ENCODE measurements around the gene ARFGEF3. TPM values are rescaled to one million over a fixed set of nuclear protein-coding genes. Genes with fewer than 3 reads are reported as not detected.
"Not testable (repeated sequence)": the region's sequence is repeated elsewhere in the genome, so short reads cannot be mapped to it uniquely, and the experiment has no call there.

Gene ARFGEF3
- not detected for total RNA-seq
- not detected for polyA plus RNA-seq
- total RNA-seq, result 0 to 2.5 (median 0.66) reads per million in 6 experiments

GRCh38 chr6:138161338-138162110 lies at the start of gene ARFGEF3:
Gene ARFGEF3 (plus strand): TSS chr6:138161939. CDS start chr6:138162087, 148 bp downstream.
- POLR2A ChIA-PET, result no interaction called here
- Mint-ChIP-seq H3K4me1 (peaks cover 6 to 16% (median 12%) of the 10 kb centered on the region in 4 donors), H3K27ac (no peak within 1 kb of the TSS), H3K9me3 (no peaks in the 10 kb centered on the region), H3K27me3 (peaks cover 44 to 65% (median 57%) of the 10 kb centered on the region in 5 donors), H3K36me3 (peaks cover 0 to 2% (median 0%) of the 10 kb centered on the region in 3 donors), H3K4me3 (peak within 1 kb of the TSS; percentile 61 to 79 (median 72))
- DNase-seq, result peak in 7 of 10 donors; percentile 3 to 32 (median 21)
- ATAC-seq, result peak; percentile 80 to 93

- no peak for DNase-seq
Observed at GRCh38 chr6:138113588-138114210, 48.0 kb upstream of the ARFGEF3 start.

GRCh38 chr6:138115201-138115600 lies 46.5 kb upstream of the ARFGEF3 start:
- H3K27me3 Mint-ChIP-seq, result peaks cover 17 to 22% (median 21%) of the 10 kb centered on the region in 5 donors
- H3K4me1 Mint-ChIP-seq, result peaks cover 4 to 7% (median 6%) of the 10 kb centered on the region in 4 donors
- POLR2A ChIA-PET, result no interaction called here

More at GRCh38 chr6:138113588-138114210, 48.0 kb upstream of the ARFGEF3 start:
- ATAC-seq, result no peak
- Mint-ChIP-seq H3K4me3 (no peak overlapping the region), H3K36me3 (no peaks in the 10 kb centered on the region), H3K4me1 (peaks cover 7 to 12% (median 9%) of the 10 kb centered on the region in 4 donors), H3K27me3 (peaks cover 16 to 29% (median 22%) of the 10 kb centered on the region in 5 donors), H3K9me3 (no peaks in the 10 kb centered on the region), H3K27ac (no peak overlapping the region)
- POLR2A ChIA-PET, result interaction anchor here (0.6 to 0.7 kb wide), 3 partner anchors 300 to 650 kb away, joined by 3 to 4 read pairs (median 3); no protein-coding TSS in a partner anchor

GRCh38 chr6:138115877-138116660 lies 45.7 kb upstream of the ARFGEF3 start:
- DNase-seq (peak in 8 of 10 donors; percentile 13 to 75 (median 51)), ATAC-seq (peak; percentile 89 to 96)
- H3K4me3 Mint-ChIP-seq, result no peak overlapping the region
- no peaks in the 10 kb centered on the region for H3K9me3 Mint-ChIP-seq
- H3K27me3 Mint-ChIP-seq, result peaks cover 17 to 22% (median 19%) of the 10 kb centered on the region in 5 donors
- POLR2A ChIA-PET, result interaction anchor here (0.7 kb wide), 1 partner anchor 1139 kb away, joined by 6 read pairs; no protein-coding TSS in a partner anchor
- H3K4me1 Mint-ChIP-seq, result peaks cover 4 to 7% (median 6%) of the 10 kb centered on the region in 4 donors
- no peaks in the 10 kb centered on the region for H3K36me3 Mint-ChIP-seq
- H3K27ac Mint-ChIP-seq, result no peak overlapping the region

More at GRCh38 chr6:138115201-138115600, 46.5 kb upstream of the ARFGEF3 start:
- Mint-ChIP-seq H3K9me3 (no peaks in the 10 kb centered on the region), H3K27ac (no peak overlapping the region), H3K4me3 (no peak overlapping the region), H3K36me3 (no peaks in the 10 kb centered on the region)
- DNase-seq, result no peak
- no peak for ATAC-seq

- POLR2A ChIA-PET, result interaction anchor here (0.7 kb wide), 1 partner anchor 1140 kb away, joined by 6 read pairs; no protein-coding TSS in a partner anchor
- no peak overlapping the region for H3K4me3 Mint-ChIP-seq
Observed at GRCh38 chr6:138116661-138116999, 45.1 kb upstream of the ARFGEF3 start.

GRCh38 chr6:138117376-138117914 lies 44.3 kb upstream of the ARFGEF3 start:
- no peak for DNase-seq
- Mint-ChIP-seq H3K36me3 (no peaks in the 10 kb centered on the region), H3K4me1 (peaks cover 4 to 7% (median 6%) of the 10 kb centered on the region in 4 donors), H3K27me3 (peaks cover 19 to 30% (median 23%) of the 10 kb centered on the region in 5 donors), H3K27ac (no peak overlapping the region), H3K9me3 (no peaks in the 10 kb centered on the region), H3K4me3 (no peak overlapping the region)
- POLR2A ChIA-PET, result no interaction called here
- no peak for ATAC-seq

More at GRCh38 chr6:138116661-138116999, 45.1 kb upstream of the ARFGEF3 start:
- DNase-seq (no peak), ATAC-seq (no peak)
- no peaks in the 10 kb centered on the region for H3K36me3 Mint-ChIP-seq
- H3K4me1 Mint-ChIP-seq, result peaks cover 4 to 7% (median 6%) of the 10 kb centered on the region in 4 donors
- no peak overlapping the region for H3K27ac Mint-ChIP-seq
- H3K27me3 Mint-ChIP-seq, result peaks cover 16 to 27% (median 19%) of the 10 kb centered on the region in 5 donors
- H3K9me3 Mint-ChIP-seq, result no peaks in the 10 kb centered on the region

- H3K27me3 Mint-ChIP-seq, result peaks cover 19 to 29% (median 26%) of the 10 kb centered on the region in 5 donors
- H3K27ac Mint-ChIP-seq, H3K36me3 Mint-ChIP-seq, ATAC-seq, H3K9me3 Mint-ChIP-seq, H3K4me3 Mint-ChIP-seq, DNase-seq, POLR2A ChIA-PET, H3K4me1 Mint-ChIP-seq: not testable (repeated sequence)
Observed at GRCh38 chr6:138119229-138119628, 42.5 kb upstream of the ARFGEF3 start.

GRCh38 chr6:138119976-138120375 lies 41.8 kb upstream of the ARFGEF3 start:
- no peak for DNase-seq
- Mint-ChIP-seq H3K4me1 (peaks cover 4 to 7% (median 6%) of the 10 kb centered on the region in 4 donors), H3K27ac (no peak overlapping the region), H3K27me3 (peaks cover 16 to 32% (median 20%) of the 10 kb centered on the region in 5 donors), H3K9me3 (peaks cover 0 to 4% (median 0%) of the 10 kb centered on the region in 9 donors), H3K4me3 (no peak overlapping the region), H3K36me3 (no peaks in the 10 kb centered on the region)
- POLR2A ChIA-PET, result no interaction called here
- ATAC-seq, result no peak

GRCh38 chr6:138124096-138124495 lies 37.6 kb upstream of the ARFGEF3 start:
- Mint-ChIP-seq H3K4me1 (no peaks in the 10 kb centered on the region), H3K27ac (no peak overlapping the region), H3K27me3 (peaks cover 6 to 23% (median 11%) of the 10 kb centered on the region in 5 donors), H3K36me3 (no peaks in the 10 kb centered on the region), H3K4me3 (no peak overlapping the region), H3K9me3 (peaks cover 0 to 4% (median 0%) of the 10 kb centered on the region in 9 donors)
- DNase-seq, result no peak
- POLR2A ChIA-PET, result no interaction called here
- no peak for ATAC-seq

GRCh38 chr6:138128096-138128495 lies 33.6 kb upstream of the ARFGEF3 start:
- peaks cover 3 to 14% (median 5%) of the 10 kb centered on the region in 5 donors for H3K27me3 Mint-ChIP-seq
- H3K4me1 Mint-ChIP-seq, result no peaks in the 10 kb centered on the region
- DNase-seq (no peak), ATAC-seq (no peak)
- H3K36me3 Mint-ChIP-seq, result no peaks in the 10 kb centered on the region
- H3K4me3 Mint-ChIP-seq, result no peak overlapping the region
- H3K27ac Mint-ChIP-seq, result no peak overlapping the region
- H3K9me3 Mint-ChIP-seq, result peaks cover 0 to 4% (median 0%) of the 10 kb centered on the region in 9 donors
- POLR2A ChIA-PET, result no interaction called here

GRCh38 chr6:138129190-138129589 lies 32.5 kb upstream of the ARFGEF3 start:
- POLR2A ChIA-PET, result no interaction called here

GRCh38 chr6:138142806-138143205 lies 18.9 kb upstream of the ARFGEF3 start:
- H3K27me3 Mint-ChIP-seq, result peaks cover 22 to 58% (median 33%) of the 10 kb centered on the region in 5 donors
- no peak overlapping the region for H3K4me3 Mint-ChIP-seq
- no peaks in the 10 kb centered on the region for H3K4me1 Mint-ChIP-seq
- no peaks in the 10 kb centered on the region for H3K36me3 Mint-ChIP-seq
- POLR2A ChIA-PET, result no interaction called here
- DNase-seq (no peak), ATAC-seq (no peak)
- H3K9me3 Mint-ChIP-seq, result peaks cover 0 to 9% (median 0%) of the 10 kb centered on the region in 9 donors
- no peak overlapping the region for H3K27ac Mint-ChIP-seq

More at GRCh38 chr6:138129190-138129589, 32.5 kb upstream of the ARFGEF3 start:
- DNase-seq (no peak), ATAC-seq (no peak)
- Mint-ChIP-seq H3K27me3 (peaks cover under 1 to 12% (median 9%) of the 10 kb centered on the region in 5 donors), H3K27ac (no peak overlapping the region), H3K4me1 (no peaks in the 10 kb centered on the region), H3K9me3 (peaks cover 0 to 2% (median 0%) of the 10 kb centered on the region in 9 donors), H3K4me3 (no peak overlapping the region), H3K36me3 (no peaks in the 10 kb centered on the region)
